SKM-1 (cell line): ENCODE results near the gene ACSBG1.

ENCODE experiments used
- DNase-seq: peaks from one replicate; lab custom pipeline; 2025; ENCODE audit not compliant: unreplicated experiment; lab: John Stamatoyannopoulos, UW

ACSBG1 gene

GRCh38 chr15:78222745-78223395, 11.5 kb downstream of the ACSBG1 start:
- DNase-seq = no peak

DNA sequence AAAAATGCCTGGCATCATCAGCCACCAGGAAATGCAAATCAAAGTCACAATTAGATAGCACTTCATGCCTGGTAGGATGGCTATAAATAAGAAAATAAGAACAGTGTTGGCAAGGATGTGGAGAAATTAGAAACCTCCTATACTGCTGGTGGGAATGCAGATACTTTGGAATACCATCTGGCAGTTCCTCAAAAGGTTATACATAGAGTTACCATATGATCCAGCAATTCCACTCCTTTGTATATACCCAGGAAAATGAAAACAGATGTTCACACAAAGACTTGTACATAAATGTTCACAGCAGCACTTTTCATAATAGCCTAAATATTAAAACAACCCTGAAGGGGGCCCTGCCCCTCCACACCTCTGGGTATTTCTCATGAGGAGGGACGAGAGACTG, 13.7 kb downstream of the ACSBG1 start:
- DNase-seq = no peak

DNA sequence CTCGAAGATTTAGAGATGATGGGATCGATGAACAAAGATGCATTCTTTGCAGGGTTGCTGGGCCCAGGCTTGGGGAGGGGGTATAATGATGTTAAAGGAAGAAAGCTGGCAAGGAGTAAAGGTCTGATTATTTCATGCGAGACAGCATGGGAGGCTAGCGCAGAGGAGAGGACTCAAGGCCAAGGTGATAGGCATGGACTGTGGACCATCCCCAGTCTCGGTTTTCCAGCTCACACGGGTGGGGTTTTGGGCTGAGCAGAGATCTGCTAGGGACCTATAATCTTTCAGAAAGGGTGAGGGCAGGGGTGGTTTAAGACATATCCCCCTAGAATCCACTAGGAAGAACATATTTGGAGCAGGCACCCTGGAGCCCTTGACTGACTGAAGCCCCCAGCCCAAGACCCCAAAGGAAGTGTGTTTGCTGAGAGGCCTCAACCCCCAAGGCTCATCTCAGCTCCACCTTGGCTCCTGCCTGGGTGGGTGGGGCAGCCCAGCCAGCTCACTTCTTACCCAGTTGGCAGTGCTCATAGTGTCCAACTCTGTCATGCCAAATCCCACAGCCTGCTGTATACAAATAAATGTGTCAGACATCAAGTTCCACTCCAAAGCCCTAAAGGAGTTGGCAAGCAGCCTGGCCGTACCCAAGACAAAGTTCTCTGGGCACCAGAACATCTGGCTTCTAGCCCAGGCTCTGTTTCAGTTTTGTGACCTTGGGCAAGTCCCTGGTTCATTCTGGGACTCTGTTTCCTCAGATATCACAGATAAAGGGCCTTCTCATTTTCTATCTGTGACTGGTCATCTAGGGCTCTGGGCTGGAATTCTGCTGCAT, 17.9 kb downstream of the ACSBG1 start:
- no peak for DNase-seq

DNA sequence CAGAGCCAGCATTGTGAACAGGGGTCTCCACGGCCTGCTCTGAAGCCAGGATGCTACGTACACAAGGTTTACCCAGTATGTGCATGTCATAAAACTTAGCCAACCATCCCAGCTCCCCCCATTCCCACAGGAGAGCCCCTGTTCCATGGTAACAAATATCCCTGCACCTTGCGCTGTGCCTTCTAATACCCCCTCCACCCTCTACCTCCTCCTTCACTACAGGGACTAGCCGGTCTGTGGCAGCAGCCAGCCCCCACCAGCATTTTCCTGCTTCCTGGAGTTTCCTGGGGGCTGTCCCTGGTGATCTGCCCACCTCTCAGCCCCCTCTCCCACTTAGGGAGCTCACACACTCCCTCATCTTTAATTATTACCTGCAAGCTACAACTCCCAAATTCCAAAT, 20.4 kb downstream of the ACSBG1 start:
- DNase-seq = no peak

GRCh38 chr15:78213425-78213750, 21.0 kb downstream of the ACSBG1 start:
- no peak for DNase-seq

GRCh38 chr15:78212546-78213424, 21.6 kb downstream of the ACSBG1 start:
- DNase-seq = no peak

- DNase-seq = no peak
These were observed 22.4 kb downstream of the ACSBG1 start for GRCh38 chr15:78212008-78212407.

GRCh38 chr15:78211189-78211921, 23.0 kb downstream of the ACSBG1 start:
- DNase-seq = no peak

DNA sequence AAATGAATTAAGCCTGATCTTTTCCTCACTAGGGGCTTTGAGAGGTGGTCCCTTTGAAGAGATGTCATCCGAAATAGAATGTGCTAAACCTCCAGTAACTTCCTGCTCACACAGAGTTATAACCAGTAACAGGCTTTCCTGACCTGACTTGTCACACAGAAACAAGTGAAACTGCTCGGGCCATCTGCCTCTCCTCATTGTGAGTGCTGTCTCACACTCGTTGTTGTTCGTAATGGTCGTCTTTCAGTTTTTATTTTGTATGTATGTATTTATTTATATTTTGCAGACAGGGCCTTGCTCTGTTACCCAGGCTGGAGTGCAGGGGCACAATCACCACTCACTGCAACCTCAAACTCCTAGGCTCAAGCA, 24.0 kb downstream of the ACSBG1 start:
- DNase-seq = no peak

GRCh38 chr15:78209646-78210348, 24.6 kb downstream of the ACSBG1 start:
- no peak for DNase-seq

GRCh38 chr15:78208887-78209645, 25.3 kb downstream of the ACSBG1 start:
- DNase-seq = no peak

GRCh38 chr15:78208341-78208844, 26.0 kb downstream of the ACSBG1 start:
- DNase-seq = no peak

DNA sequence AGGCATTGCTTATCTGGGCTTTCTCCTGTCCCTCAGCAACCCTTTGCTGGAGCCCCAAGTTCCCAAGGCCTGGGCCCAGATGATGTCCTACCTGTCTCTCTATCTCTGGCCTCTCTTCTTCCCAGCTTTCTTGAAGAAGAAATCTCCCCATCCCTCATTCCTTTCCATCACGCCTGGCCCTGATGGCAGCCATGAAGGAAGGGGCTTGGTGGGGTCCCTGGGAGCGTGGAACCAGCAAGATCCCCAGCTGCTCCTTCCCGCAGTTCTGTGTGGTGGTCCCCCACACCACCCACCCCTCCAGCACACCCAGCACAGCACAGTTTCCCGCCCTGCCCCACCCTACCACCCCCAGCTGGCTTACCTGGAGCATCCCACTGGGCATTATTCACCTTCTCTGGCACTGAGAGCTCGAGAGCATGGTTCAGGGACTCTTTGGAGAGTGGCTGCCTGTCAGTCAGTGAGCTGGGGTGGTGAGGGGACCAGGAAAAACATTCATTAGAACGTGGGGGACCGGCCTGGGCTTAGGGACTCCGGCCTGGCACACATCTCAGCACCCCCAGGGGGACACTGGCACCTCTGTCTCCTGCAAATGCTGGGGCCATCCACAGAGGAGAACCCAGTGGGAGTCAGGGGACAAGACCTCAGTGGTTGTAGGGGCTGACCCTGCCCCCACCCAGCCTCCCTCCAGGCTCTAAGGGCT, 26.6 kb downstream of the ACSBG1 start:
- no peak for DNase-seq

DNA sequence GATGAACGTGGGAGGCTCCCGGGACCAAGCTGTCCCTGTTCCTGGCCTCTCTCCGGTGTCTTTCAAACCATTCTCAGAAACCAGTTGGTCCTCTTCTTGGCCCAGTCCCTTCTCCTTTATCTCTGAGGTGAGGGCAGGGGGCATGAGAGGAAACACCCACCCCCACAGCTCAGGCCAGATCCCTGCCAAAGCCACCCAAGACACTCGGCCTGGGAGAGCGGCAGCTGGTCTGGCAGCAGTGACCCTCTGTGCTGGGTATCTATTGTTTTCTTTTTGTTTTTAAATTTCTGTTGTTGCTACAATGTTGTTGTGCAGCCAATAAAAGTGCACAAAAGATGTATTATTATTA, 27.3 kb downstream of the ACSBG1 start:
- no peak for DNase-seq

DNA sequence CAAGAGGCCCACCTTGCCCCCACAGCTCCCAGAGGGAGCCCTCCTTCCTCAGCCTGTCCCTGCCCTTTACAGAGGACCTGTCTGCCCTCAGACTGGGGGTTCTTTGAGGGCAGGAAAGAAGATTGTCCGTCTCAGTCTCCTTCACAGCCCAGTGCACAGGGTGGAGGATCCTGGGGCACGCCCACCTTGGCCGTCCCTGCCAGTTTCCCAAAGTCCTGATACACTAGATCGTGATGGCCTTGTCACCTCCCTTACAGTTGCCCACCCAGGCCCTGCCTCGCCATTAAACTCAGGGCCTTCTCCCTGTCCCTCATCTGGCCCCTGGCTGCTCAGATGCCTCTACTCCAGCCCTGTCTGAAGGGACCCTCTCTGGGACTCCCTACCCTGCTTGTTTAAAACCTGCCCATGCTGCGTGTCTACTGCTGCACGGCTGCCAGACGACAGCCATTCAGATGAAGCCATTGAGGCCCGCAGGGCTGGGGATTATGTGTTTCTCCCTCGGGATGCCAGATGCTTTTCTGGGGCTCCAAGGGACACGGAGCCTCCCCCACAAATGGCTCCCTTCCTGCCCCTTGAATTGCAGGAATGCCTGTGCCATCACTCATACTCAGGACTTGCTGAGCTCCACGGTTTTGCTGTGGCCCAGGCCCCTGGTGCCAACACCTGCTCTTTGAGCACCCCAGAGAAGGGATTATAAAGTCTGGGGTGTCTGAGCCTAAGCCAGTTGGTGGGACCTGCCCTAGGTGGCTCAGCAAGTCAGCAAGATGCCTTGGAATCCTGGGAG, 27.8 kb downstream of the ACSBG1 start:
- DNase-seq = no peak

DNA sequence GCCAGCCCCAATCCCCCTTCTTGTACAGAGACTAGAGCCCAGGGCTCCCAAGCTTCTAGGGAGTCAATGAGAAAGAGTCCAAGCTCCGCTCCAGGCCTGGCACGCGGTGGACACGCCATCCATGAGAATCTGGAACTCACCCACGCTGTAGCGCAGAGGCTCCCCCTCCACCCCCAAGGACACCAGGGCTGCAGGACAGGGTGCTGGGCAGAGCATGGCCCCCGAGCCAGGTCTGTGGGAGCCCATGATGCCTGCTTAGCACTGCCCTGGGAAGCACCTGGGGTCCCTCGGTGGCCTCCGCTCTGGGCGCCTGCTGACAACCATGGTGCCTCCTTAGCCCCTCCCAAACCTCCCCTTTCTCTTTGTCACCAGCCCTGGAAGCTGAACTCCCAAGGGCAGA, 28.5 kb downstream of the ACSBG1 start:
- no peak for DNase-seq

- DNase-seq = no peak
These were observed 29.0 kb downstream of the ACSBG1 start for GRCh38 chr15:78205337-78205736.
